Lower leg skin (tissue), 3 donors: ENCODE results near the gene FCAMR.

Experiments used
- CTCF ChIP-seq, 3 donors: fragments of 450-650 bp; IDR thresholded peaks; one replicate each; pipeline ENCODE4 v1.5.1; 2016; ENCODE audit warnings: antibody characterized with exemption in 3 of 3, mild to moderate bottlenecking in 3 of 3, moderate library complexity in 2 of 3
- POLR2A ChIP-seq, 2 donors: fragments of 450-650 bp; IDR thresholded peaks; one replicate each; pipeline ENCODE4 v1.6.1; 2016 to 2017; ENCODE audit warnings: antibody characterized with exemption in 2 of 2, mild to moderate bottlenecking in 1 of 2, moderate library complexity in 1 of 2

- no peak for TF ChIP-seq POLR2A (IDR thresholded peaks at IDR 0.05)
- TF ChIP-seq CTCF (IDR thresholded peaks at IDR 0.05) = no peak
Observed at GRCh38 chr1:206965781-206966180, 4.5 kb downstream of the FCAMR start.
